HG03442 (cell line): ENCODE measurements around the gene H1-8.
A peak's percentile ranks its signal among the peaks of the same experiment; 100 is the strongest.
"Not testable (repeated sequence)": the region's sequence is repeated elsewhere in the genome, so short reads cannot be mapped to it uniquely, and the experiment has no call there.

Source experiments
- ATAC-seq: cut with Tn5 transposase; IDR thresholded peaks from one replicate; pipeline ENCODE4 v1.9.1; 2021; ENCODE audit warnings: mild to moderate bottlenecking, moderate library complexity; ENCODE audit not compliant: unreplicated experiment

The H1-8 gene

DNA sequence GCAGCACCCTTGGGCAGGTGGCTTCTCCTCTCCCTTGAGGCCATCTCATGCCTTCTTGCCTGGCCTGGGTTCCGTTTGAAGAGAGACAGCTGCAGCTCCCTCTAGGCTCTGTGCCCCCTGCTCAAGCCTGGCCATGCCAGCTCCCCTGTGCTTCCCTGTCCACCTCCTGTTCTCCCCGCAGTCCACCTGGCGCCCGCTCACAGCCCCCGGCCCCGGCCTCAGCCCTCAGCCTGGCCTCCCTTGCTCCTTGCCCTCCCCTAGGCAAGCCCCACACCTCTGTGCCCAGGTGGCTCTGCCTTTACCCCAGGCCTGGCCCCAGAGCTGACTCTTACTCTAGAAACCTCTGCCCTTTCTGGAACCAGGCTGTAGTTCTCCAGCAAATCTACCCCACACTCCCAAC is 28.4 kb upstream of the H1-8 start:
- no peak for ATAC-seq

DNA sequence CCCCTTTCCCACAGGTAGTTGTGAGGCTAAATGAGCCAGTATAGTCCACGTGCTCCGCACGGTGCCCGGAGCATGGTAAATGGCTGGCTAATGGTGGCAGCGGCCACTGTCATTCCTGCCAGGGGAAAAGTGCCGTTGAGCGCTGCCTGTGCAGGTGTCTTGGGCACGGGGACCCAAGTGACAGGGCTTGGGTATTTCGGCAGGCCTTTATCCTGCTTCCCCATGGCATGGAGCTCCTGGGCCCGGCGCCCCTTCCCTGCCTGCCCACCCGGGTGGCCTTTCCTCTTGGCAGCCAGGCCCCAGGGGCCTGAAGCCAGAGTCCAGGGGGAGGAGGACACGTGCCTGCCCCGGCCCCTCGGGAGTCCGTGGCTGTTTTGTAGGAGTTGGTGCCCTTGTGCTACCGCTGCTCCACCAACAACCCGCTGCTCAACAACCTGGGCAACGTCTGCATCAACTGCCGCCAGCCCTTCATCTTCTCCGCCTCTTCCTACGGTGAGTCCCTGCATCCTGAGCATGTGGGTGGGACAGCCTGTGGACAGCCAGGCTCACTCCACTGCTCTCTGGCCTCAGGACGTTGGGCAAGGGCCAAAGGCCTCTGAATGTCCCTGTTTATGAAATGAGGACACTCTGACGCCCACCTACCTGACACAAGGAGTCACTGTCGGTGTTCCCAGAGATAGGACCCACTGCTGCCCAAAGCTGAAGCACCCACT is 27.7 kb upstream of the H1-8 start:
- not testable (repeated sequence) for ATAC-seq

DNA sequence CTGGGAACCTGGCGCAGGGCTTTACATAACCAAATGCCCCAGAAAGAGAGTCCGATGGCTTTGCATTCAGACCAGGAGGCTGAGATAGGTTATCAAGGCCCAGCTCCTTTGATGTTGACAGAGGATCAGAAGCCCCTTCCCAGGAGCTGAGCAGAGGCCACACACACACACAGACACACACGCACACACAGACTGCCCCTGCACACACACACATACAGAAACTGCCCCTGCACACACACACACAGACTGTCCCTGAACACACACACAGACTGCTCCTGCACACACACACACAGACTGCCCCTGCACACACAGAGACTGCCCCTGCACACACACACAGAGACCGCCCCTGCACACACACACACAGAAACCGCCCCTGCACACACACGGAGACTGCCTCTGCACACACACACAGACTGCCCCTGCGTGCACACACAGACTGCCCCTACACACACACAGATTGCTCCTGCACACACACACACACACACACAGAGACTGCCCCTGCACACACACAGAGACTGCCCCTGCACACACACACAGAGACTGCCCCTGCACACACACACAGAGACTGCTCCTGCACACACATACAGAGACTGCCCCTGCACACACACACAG is 27.0 kb upstream of the H1-8 start:
- ATAC-seq: not testable (repeated sequence)

DNA sequence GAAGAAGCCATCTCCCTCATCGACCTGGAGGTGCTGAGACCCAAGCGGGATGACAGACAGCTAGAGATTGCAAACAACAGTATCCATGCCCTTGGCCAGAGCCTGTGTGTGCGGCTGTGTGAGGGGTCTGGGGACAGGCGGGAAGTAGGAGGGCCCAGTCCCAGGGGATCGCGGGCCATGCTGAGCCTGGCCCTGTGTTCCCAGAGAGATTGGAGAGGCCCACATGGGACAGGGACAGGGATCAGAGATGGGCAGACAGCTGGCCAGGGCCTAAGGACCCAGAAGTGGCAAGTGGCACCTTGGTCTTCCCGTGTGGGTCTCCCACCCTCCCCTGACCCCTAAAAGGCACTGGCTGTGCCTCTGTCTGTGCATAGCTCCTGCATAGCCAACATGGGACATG is 25.5 kb upstream of the H1-8 start:
- no peak for ATAC-seq

DNA sequence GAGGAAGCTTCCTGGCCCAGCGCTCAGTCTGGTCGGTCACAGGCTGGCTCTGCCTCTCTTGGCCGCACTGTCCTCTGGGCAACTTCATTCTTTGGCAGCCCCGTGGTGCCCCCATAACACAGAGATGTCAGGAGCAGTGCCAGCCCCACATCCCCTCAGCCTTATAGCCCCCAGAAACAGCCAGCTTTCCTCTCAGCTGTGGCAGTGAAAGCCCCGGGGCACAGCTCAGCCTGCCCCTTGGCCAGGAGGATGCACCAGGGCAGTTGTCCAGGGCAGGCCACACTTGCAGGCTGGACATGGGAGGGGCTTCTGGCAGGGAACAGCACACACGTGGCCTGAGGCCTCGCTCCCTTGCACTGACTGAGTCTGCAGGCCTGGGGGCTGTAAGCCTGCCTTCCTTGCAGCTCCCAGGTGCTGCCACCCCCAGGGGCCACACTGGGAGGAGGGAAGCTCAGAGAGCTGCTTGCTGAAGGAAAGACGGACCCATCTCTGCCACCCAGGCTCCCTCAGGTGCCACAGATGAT is 24.9 kb upstream of the H1-8 start:
- no peak for ATAC-seq

DNA sequence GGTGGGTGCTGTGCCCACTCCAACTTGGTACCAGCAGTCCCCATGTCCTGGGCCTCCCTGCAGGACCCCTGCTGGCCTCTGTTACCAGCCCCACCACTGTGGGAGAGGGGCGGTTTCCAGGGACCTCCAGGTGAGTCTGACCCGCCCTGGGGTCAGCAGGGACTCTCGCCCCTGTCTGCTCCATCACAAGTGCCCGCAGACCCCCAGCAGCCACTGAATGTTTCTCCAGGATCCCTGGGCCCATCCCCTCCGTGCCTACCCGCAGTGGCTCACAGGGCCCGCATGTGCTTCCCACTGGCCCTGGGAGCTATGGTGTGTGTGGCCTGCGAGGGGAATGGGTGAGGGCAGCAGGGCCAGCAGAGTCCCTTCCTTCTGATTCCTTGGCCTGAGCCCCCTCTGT is 24.4 kb upstream of the H1-8 start:
- no peak for ATAC-seq

DNA sequence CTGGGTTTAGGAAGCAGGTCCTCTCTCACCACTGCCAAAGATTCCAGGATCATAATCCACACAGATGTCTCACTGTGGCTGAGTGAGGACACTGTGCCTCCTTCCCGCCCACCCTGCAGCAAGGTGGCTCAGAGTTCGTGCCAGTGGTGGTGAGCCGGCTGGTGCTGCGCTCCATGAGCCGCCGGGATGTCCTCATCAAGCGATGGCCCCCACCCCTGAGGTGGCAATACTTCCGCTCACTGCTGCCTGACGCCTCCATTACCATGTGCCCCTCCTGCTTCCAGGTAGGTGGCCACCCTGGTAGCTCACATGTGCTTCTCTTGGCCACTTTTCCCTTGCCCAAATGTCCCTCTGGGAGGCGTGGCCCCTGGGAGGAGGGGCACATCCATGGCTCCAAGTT is 23.5 kb upstream of the H1-8 start:
- ATAC-seq: no peak

DNA sequence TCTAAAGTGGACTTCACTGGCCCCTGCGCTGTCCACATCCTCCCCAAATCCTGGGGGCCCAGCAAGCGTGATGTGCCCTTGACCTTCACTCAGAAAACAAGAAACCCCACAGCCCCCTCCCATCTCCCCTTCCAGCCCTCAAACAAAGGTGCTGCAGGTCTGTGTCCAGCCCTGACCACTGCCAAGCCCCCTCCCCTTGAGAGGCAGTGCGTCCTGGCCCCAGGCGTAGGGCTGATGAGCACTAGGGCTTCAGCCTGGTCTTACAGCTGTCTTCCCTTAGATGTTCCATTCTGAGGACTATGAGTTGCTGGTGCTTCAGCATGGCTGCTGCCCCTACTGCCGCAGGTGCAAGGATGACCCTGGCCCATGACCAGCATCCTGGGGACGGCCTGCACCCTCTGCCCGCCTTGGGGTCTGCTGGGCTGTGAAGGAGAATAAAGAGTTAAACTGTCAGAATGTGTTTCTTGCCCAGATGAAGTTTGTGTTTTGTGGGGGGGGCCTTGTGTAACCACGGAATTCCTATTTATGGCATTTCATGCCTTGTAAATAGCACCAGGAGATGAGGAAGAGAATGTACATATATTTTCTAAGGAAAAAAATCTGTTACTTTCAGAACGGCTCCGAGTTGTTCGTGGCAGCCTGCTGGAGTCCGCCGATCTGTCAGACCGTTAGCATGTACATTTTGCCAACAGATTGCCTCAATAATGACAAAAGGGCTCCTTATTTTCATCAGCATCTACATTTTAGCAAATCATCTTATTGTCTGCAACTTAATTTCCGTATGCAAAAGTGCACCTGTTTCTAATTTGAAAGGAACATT is 22.9 kb upstream of the H1-8 start:
- ATAC-seq: no peak

DNA sequence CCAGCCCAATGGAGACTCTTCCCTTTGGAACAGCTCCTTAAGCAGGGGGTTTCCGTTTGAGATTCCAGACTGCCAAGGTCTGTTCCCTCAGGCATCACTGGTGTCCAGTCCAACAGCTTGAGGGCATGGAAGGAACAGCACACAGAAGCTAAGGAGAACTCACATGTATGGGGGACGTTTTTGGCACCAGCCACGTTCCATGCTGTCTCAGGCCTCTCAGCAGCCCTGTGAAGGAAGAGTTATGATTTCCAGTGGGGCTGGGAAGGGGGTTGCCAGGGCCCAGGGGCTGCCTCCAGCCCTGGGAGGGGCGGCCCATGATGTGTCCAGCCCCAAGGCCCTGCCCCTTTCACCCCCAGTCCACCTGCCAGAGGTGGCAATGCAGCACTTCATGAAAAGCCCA is 22.0 kb upstream of the H1-8 start:
- ATAC-seq: no peak

DNA sequence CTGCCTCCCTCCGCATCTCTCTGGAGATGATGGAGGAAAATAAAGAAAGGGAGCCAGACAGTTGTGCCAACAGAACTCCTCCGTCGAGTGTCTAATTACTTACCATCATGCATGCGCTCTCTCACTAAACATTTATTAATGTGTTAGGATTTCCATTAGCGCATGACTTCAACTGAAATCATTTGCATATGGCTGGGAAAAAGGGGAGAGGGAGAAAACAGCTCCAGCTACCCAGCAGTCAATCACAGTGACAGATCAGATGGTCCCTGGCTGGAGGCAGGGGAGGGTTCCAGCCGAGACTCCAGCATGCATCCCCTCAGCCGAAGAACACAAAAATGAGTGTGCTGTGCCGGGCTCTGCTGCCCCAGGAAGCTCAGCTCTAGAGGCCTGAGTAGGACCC is 21.4 kb upstream of the H1-8 start:
- no peak for ATAC-seq

DNA sequence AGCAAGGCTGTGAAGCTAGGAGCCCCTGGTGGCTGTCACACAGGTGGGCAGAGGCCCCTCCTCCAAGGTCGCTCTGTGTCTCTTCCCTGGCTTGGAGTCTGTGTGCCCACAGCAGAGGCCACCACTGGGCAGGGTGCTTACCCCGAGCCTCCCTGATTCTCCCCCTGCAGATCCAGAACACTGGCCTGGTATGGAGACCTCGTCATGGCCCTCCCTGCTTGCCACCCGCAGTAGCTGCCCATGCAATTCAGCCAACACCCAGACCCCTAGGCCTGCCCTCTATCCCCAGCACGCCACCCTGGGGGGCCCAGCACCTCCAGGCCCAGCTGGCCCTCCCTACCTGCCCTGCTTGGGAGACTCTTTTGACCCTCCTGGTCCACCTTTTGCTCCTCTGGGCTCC is 20.0 kb upstream of the H1-8 start:
- no peak for ATAC-seq

DNA sequence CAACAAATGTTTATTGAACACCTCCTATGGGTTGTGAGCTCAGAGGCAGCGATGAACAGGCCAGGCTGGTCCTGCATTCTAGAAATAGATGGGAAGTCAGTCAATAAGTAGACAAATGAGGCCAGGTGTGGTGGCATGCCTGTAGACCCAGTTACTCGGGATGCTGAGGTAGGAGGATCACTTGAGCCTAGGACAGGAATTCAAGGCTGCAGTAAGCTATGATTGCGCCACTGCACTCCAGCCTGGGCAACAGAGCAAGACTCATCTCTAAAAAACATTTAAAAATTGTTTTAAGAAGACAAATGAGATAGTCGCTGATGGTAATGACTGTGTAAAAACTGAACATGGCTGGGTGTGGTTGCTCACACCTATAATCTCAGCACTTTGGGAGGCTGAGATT is 18.9 kb upstream of the H1-8 start:
- no peak for ATAC-seq

DNA sequence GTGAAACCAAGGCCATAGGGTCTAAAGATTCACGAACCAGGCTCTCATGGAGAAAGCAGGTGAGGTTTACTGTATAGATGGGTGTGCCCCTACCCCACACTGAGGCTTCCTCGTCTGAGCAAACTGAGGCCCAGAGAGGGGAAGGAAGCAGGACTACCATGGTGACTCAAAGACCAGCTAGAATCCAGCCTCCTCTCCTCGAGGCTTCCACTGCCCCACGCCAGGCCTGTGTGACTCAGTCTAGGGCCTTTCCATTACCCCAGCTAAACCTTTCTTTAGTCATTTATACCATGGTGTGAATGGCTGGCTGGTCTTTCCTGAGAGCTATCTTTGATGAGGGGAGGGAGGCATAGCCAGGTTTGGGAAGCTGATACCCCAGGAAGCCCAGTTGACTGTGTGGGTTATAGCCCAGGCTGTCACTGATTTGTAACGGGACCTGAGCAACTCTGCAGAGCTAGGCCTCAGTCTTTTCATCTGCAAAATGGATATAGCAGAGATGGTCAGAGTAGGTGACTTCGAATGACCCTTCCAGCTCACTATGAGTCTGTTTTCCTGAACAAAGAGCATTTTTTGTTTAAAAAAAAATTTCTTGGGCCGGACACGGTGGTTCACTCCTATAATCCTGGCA is 17.5 kb upstream of the H1-8 start:
- no peak for ATAC-seq

DNA sequence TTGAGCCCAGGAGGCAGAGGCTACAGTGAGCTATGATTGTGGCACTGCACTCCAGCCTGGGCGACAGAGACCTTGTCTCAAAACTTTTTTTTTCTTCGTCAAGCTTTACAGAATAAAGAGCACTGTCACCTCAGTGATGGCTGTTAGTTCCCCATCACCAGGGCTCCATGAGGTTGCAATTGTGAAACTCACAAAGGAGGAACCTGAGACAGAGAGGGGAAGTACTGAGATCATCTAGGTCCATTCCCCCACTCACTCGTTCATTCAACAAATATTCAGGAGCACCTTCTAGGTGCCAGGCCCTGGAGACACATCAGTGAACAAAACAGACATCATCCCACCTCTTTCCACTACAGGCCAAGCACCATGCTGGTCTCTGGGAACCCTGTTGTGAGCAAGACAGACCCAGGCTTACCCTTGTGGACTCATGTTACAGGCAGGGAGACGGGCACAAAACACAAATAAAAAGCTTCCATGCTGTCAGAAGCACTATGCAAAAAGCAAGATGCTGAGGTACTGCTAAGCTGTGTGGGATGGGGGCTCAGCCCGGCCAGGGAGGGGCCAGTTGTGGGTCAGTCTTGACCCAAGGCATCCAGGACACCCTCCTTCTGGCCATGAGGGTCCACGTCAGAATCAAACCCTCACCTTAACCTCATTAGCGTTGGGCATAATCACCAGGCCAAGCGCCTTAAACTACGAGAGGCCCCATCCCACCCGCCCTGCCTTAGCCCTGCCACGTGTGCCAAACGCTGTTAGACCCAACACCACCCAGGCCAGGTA is 16.7 kb upstream of the H1-8 start:
- ATAC-seq: peak; percentile 85

DNA sequence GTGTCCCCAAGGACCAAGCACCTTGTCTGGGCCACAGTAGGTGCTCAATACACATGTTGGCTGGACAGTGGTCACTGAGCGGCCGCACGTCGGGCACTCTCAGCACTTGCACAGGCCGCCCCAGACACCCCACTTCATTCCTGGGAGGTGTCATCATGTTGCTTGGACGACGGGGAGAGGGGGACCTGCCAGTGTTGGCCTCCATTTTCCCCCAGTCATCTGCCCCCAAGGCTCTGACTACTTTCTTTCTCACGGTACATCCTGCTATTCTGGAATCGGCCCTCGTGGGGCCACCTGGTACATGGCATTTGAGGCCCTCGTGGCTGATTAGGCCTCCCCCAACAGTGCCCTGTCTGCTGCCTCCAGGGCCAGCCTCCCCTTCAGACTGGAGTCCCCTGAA is 15.7 kb upstream of the H1-8 start:
- no peak for ATAC-seq

DNA sequence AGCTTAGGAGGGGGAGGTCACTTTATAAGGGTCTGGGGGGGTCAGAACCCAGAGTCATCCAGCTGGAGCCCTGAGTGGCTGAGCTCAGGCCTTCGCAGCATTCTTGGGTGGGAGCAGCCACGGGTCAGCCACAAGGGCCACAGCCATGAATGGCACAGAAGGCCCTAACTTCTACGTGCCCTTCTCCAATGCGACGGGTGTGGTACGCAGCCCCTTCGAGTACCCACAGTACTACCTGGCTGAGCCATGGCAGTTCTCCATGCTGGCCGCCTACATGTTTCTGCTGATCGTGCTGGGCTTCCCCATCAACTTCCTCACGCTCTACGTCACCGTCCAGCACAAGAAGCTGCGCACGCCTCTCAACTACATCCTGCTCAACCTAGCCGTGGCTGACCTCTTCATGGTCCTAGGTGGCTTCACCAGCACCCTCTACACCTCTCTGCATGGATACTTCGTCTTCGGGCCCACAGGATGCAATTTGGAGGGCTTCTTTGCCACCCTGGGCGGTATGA is 14.3 kb upstream of the H1-8 start, which contains the start of gene RHO:
Gene RHO, plus strand, starts transcription at position 51 of the 512 bp plus-strand sequence. Its CDS starts 95 bp downstream, at position 146.
- ATAC-seq: no peak

DNA sequence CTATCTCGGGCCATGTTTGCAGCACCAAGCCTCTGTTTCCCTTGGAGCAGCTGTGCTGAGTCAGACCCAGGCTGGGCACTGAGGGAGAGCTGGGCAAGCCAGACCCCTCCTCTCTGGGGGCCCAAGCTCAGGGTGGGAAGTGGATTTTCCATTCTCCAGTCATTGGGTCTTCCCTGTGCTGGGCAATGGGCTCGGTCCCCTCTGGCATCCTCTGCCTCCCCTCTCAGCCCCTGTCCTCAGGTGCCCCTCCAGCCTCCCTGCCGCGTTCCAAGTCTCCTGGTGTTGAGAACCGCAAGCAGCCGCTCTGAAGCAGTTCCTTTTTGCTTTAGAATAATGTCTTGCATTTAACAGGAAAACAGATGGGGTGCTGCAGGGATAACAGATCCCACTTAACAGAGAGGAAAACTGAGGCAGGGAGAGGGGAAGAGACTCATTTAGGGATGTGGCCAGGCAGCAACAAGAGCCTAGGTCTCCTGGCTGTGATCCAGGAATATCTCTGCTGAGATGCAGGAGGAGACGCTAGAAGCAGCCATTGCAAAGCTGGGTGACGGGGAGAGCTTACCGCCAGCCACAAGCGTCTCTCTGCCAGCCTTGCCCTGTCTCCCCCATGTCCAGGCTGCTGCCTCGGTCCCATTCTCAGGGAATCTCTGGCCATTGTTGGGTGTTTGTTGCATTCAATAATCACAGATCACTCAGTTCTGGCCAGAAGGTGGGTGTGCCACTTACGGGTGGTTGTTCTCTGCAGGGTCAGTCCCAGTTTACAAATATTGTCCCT is 13.4 kb upstream of the H1-8 start:
- no peak for ATAC-seq

DNA sequence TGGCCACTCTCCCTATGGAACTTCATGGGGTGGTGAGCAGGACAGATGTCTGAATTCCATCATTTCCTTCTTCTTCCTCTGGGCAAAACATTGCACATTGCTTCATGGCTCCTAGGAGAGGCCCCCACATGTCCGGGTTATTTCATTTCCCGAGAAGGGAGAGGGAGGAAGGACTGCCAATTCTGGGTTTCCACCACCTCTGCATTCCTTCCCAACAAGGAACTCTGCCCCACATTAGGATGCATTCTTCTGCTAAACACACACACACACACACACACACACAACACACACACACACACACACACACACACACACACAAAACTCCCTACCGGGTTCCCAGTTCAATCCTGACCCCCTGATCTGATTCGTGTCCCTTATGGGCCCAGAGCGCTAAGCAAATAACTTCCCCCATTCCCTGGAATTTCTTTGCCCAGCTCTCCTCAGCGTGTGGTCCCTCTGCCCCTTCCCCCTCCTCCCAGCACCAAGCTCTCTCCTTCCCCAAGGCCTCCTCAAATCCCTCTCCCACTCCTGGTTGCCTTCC is 12.7 kb upstream of the H1-8 start:
- no peak for ATAC-seq

DNA sequence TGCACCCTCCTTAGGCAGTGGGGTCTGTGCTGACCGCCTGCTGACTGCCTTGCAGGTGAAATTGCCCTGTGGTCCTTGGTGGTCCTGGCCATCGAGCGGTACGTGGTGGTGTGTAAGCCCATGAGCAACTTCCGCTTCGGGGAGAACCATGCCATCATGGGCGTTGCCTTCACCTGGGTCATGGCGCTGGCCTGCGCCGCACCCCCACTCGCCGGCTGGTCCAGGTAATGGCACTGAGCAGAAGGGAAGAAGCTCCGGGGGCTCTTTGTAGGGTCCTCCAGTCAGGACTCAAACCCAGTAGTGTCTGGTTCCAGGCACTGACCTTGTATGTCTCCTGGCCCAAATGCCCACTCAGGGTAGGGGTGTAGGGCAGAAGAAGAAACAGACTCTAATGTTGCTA is 12.2 kb upstream of the H1-8 start:
- no peak for ATAC-seq
